ENCODE results near the gene AHNAK2.
"Not testable (repeated sequence)": the region's sequence is repeated elsewhere in the genome, so short reads cannot be mapped to it uniquely, and the experiment has no call there.

Gene AHNAK2

GRCh38 chr14:104948736-104949031 lies 29.5 kb downstream of the AHNAK2 start:
- TF ChIP-seq POLR2A (IDR thresholded peaks at IDR 0.05; ENCODE audit: extremely low read depth, insufficient read length) (no peak), MYC (IDR thresholded peaks at IDR 0.05; ENCODE audit: low read depth, low read length) (no peak)
- TF ChIP-seq, protein P1, sequence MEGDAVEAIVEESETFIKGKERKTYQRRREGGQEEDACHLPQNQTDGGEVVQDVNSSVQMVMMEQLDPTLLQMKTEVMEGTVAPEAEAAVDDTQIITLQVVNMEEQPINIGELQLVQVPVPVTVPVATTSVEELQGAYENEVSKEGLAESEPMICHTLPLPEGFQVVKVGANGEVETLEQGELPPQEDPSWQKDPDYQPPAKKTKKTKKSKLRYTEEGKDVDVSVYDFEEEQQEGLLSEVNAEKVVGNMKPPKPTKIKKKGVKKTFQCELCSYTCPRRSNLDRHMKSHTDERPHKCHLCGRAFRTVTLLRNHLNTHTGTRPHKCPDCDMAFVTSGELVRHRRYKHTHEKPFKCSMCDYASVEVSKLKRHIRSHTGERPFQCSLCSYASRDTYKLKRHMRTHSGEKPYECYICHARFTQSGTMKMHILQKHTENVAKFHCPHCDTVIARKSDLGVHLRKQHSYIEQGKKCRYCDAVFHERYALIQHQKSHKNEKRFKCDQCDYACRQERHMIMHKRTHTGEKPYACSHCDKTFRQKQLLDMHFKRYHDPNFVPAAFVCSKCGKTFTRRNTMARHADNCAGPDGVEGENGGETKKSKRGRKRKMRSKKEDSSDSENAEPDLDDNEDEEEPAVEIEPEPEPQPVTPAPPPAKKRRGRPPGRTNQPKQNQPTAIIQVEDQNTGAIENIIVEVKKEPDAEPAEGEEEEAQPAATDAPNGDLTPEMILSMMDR (IDR thresholded peaks at IDR 0.05; ENCODE audit: low read depth, low read length): no peak
- TF ChIP-seq, protein P2, sequence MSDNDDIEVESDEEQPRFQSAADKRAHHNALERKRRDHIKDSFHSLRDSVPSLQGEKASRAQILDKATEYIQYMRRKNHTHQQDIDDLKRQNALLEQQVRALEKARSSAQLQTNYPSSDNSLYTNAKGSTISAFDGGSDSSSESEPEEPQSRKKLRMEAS (IDR thresholded peaks at IDR 0.05; ENCODE audit: low read depth, low read length): no peak
- no peak for DNase-seq (ENCODE audit: low read depth)
- no peak overlapping the region for H3K4me3 ChIP-seq (ENCODE audit: low read depth, low read length)

GRCh38 chr14:104947881-104948735 lies 30.1 kb downstream of the AHNAK2 start:
- DNase-seq (ENCODE audit: low read depth); H3K4me3 ChIP-seq (ENCODE audit: low read depth, low read length): not testable (repeated sequence)

DNA sequence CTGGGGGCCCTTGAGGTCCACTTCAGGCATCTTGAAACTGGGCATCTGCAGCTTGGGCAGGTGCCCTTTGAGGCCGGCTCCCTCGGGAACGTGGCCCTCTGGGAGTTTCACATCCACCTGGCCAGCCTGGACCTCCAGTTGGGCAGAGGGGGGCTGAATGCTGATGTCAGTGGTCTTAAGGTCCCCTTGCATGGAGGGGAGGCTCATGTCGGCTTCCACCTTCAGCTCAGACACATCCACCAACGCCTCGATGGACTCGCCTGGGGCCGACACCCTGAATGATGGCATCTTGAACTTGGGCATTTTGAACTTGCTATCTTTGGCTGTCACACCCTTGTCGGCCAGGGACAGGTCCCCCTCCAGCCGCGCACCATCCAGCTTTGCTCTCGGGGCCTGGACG lies 31.0 kb downstream of the AHNAK2 start:
- not testable (repeated sequence) for H3K4me3 ChIP-seq (ENCODE audit: low read depth, low read length); DNase-seq (ENCODE audit: low read depth)

DNA sequence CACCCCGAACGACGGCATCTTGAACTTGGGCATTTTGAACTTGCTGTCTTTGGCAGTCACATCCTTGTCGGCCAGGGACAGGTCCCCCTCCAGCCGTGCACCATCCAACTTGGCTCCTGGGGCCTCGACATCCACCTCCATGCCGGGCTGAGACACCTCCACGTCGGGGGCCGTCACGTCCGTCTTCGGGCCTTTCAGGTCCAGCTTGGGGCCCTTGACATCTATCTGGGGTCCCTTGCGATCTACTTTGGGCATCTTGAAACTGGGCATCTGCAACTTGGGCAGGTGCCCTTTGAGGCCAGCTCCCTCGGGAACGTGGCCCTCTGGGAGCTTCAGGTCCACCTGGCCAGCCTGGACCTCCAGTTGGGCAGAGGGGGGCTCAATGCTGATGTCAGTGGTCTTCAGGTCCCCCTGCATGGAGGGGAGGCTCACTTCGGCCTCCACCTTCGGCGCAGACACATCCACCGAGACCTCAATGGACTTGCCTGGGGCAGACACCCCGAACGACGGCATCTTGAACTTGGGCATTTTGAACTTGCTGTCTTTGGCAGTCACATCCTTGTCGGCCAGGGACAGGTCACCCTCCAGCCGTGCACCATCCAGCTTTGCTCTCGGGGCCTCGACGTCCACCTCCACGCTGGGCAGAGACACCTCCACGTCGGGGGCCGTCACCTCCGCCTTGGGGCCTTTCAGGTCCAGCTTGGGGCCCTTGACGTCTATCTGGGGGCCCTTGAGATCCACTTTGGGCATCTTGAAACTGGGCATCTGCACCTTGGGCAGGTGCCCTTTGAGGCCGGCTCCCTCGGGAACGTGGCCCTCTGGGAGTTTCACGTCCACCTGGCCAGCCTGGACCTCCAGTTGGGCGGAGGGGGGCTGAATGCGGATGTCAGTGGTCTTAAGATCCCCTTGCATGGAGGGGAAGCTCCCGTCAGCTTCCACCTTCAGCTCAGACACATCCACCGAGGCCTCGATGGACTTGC lies 31.9 kb downstream of the AHNAK2 start:
- not testable (repeated sequence) for H3K4me3 ChIP-seq (ENCODE audit: low read depth, low read length); DNase-seq (ENCODE audit: low read depth)

DNA sequence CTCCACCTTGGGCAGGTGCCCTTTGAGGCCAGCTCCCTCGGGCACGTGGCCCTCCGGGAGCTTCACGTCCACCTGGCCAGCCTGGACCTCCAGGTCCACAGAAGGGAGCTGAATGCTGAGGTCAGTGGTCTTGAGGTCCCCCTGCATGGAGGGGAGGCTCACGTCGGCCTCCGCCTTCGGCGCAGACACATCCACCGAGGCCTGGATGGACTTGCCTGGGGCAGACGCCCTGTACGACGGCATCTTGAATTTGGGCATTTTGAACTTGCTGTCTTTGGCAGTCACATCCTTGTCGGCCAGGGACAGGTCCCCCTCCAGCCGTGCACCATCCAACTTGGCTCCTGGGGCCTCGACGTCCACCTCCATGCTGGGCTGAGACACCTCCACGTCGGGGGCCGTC lies 32.9 kb downstream of the AHNAK2 start:
- DNase-seq (ENCODE audit: low read depth); H3K4me3 ChIP-seq (ENCODE audit: low read depth, low read length): not testable (repeated sequence)

- DNase-seq (ENCODE audit: low read depth); H3K4me3 ChIP-seq (ENCODE audit: low read depth, low read length): not testable (repeated sequence)
Measured at GRCh38 chr14:104944436-104945205, 33.6 kb downstream of the AHNAK2 start.

- not testable (repeated sequence) for DNase-seq (ENCODE audit: low read depth); H3K4me3 ChIP-seq (ENCODE audit: low read depth, low read length)
Measured at GRCh38 chr14:104944016-104944308, 34.2 kb downstream of the AHNAK2 start.

GRCh38 chr14:104943216-104944015 lies 34.8 kb downstream of the AHNAK2 start:
- not testable (repeated sequence) for DNase-seq (ENCODE audit: low read depth); H3K4me3 ChIP-seq (ENCODE audit: low read depth, low read length)

DNA sequence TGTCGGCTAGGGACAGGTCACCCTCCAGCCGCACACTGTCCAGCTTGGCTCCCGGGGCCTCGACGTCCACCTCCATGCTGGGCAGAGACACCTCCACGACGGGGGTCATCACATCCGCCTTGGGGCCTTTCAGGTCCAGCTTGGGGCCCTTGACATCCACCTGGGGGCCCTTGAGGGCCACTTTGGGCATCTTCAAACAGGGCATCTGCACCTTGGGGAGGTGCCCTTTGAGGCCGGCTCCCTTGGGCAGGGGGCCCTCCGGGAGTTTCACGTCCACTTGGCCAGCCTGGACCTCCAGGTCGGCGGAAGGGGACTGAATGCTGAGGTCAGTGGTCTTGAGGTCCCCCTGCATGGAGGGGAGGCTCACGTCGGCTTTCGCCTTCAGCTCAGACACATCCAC lies 35.6 kb downstream of the AHNAK2 start:
- DNase-seq (ENCODE audit: low read depth): no peak
- H3K4me3 ChIP-seq (ENCODE audit: low read depth, low read length): no peak overlapping the region
- TF ChIP-seq, protein P2 (IDR thresholded peaks at IDR 0.05; ENCODE audit: low read depth, low read length): no peak
- no peak for TF ChIP-seq POLR2A (IDR thresholded peaks at IDR 0.05; ENCODE audit: extremely low read depth, insufficient read length)
- no peak for TF ChIP-seq MYC (IDR thresholded peaks at IDR 0.05; ENCODE audit: low read depth, low read length)
- TF ChIP-seq, protein P1 (IDR thresholded peaks at IDR 0.05; ENCODE audit: low read depth, low read length): no peak

Data from NB4 (cell line).